GM23338 (cell line): ENCODE measurements around the gene DNAJB2. TPM values are rescaled to one million over a fixed set of nuclear protein-coding genes. Genes with fewer than 3 reads are reported as not detected.

ENCODE experiments used
- ATAC-seq: fragments of 200-7000 bp; cut with Tn5 transposase; 3 replicates; pipeline ENCODE4 v1.9.1; 2020
- DNase-seq: peaks from one replicate; pipeline ENCODE4 v3.0.0-alpha.2; 2015; ENCODE audit warnings: low spot score
- H2AFZ ChIP-seq: fragments of 200-600 bp; sonication (generic); 2 replicates; pipeline ENCODE4 v1.8.0; 2016; ENCODE audit warnings: antibody characterized with exemption, mild to moderate bottlenecking, moderate library complexity
- H3F3A ChIP-seq: fragments of 200-600 bp; sonication (generic); replicated peaks from 2 replicates; pipeline ENCODE4 v1.8.0; 2017; ENCODE audit warnings: antibody characterized with exemption, mixed run types, low read depth
- H3K27ac ChIP-seq: fragments of 200-600 bp; sonication (generic); 2 replicates; pipeline ENCODE4 v1.6.1; 2016; ENCODE audit warnings: low read depth
- H3K27me3 ChIP-seq: fragments of 200-600 bp; sonication (generic); 2 replicates; pipeline ENCODE4 v1.8.0; 2016; ENCODE audit warnings: mild to moderate bottlenecking, mixed run types, moderate library complexity; ENCODE audit not compliant: insufficient read depth
- H3K36me3 ChIP-seq: fragments of 200-600 bp; sonication (generic); 2 replicates; pipeline ENCODE4 v1.8.0; 2016; ENCODE audit warnings: mild to moderate bottlenecking; ENCODE audit not compliant: insufficient read depth
- H3K4me1 ChIP-seq: fragments of 200-600 bp; sonication (generic); 2 replicates; pipeline ENCODE4 v1.8.0; 2016; ENCODE audit warnings: mild to moderate bottlenecking, moderate library complexity; ENCODE audit not compliant: insufficient read depth
- H3K4me2 ChIP-seq: fragments of 200-600 bp; sonication (generic); 2 replicates; pipeline ENCODE4 v1.7.1; 2017; ENCODE audit warnings: mixed run types
- H3K4me3 ChIP-seq: fragments of 200-600 bp; sonication (generic); 2 replicates; pipeline ENCODE4 v1.6.1; 2016; ENCODE audit warnings: mixed run types
- H3K79me2 ChIP-seq: fragments of 200-600 bp; sonication (generic); replicated peaks from 2 replicates; pipeline ENCODE4 v1.8.0; 2017; ENCODE audit warnings: mild to moderate bottlenecking; ENCODE audit not compliant: insufficient read depth
- H3K9me2 ChIP-seq: fragments of 200-600 bp; sonication (generic); 2 replicates; pipeline ENCODE4 v1.8.0; 2017; ENCODE audit not compliant: insufficient read depth
- H4K20me1 ChIP-seq: fragments of 200-600 bp; sonication (generic); replicated peaks from 2 replicates; pipeline ENCODE4 v1.8.0; 2017; ENCODE audit warnings: mild to moderate bottlenecking; ENCODE audit not compliant: insufficient read depth
- H3K27ac Mint-ChIP-seq: 2 replicates; pipeline ENCODE4 v1.8.0; 2020; ENCODE audit warnings: inconsistent platforms, mild to moderate bottlenecking, moderate library complexity, mixed read lengths
- H3K27me3 Mint-ChIP-seq: 3 replicates; pipeline ENCODE4 v1.8.0; 2022; ENCODE audit warnings: low read depth, mild to moderate bottlenecking, moderate library complexity, mixed read lengths, inconsistent platforms; ENCODE audit not compliant: insufficient read depth, poor library complexity
- H3K36me3 Mint-ChIP-seq: 3 replicates; pipeline ENCODE4 v1.8.0; 2021; ENCODE audit warnings: low read depth, mild to moderate bottlenecking, inconsistent platforms, moderate library complexity, mixed read lengths
- H3K4me1 Mint-ChIP-seq: 3 replicates; pipeline ENCODE4 v1.8.0; 2020; ENCODE audit warnings: mild to moderate bottlenecking, inconsistent platforms, mixed read lengths
- H3K4me3 Mint-ChIP-seq: 3 replicates; pipeline ENCODE4 v1.8.0; 2021; ENCODE audit warnings: moderate library complexity, mild to moderate bottlenecking, inconsistent platforms, mixed read lengths
- H3K9me3 Mint-ChIP-seq: 3 replicates; pipeline ENCODE4 v1.8.0; 2020; ENCODE audit warnings: moderate library complexity, mild to moderate bottlenecking, inconsistent platforms, mixed read lengths
- CREB1 ChIP-seq: fragments of 250-450 bp; sonication (Bioruptor Pico); IDR thresholded peaks from 2 replicates; pipeline ENCODE4 v1.5.0; 2020; ENCODE audit warnings: low read depth, mild to moderate bottlenecking, moderate library complexity
- EZH2 ChIP-seq: fragments of 200-600 bp; sonication (generic); IDR thresholded peaks from one replicate; pipeline ENCODE4 v1.8.0; 2017; ENCODE audit warnings: antibody characterized with exemption, mild to moderate bottlenecking, low read depth; ENCODE audit not compliant: unreplicated experiment
- EZH2phosphoT487 ChIP-seq: fragments of 200-600 bp; sonication (generic); IDR thresholded peaks from one replicate; pipeline ENCODE4 v1.8.1; 2018; ENCODE audit warnings: antibody characterized with exemption; ENCODE audit not compliant: unreplicated experiment
- NANOG ChIP-seq: IDR thresholded peaks from 2 replicates; pipeline ENCODE4 v1.6.1; 2016; ENCODE audit warnings: antibody characterized with exemption, borderline replicate concordance
- POLR2AphosphoS5 ChIP-seq: IDR thresholded peaks from 2 replicates; pipeline ENCODE4 v1.6.1; 2016; ENCODE audit warnings: antibody characterized with exemption, low read depth
- ZNF114 ChIP-seq: fragments of 250-450 bp; sonication (Bioruptor Pico); IDR thresholded peaks from 2 replicates; pipeline ENCODE4 v1.5.0; 2020; ENCODE audit warnings: mild to moderate bottlenecking, moderate library complexity
- ZNF331 ChIP-seq: fragments of 250-450 bp; sonication (Bioruptor Pico); IDR thresholded peaks from 2 replicates; pipeline ENCODE4 v1.5.0; 2020; ENCODE audit warnings: low read depth, mild to moderate bottlenecking, moderate library complexity
- polyA plus RNA-seq: library from polyadenylated mRNA; unstranded; fragments of >200 nt; fragmentation: Nextera tagmentation; extraction: Ambion mirVana; gene quantifications from 2 replicates; pipeline ENCODE4 v1.2.1, GENCODE V29; 2016
- total RNA-seq: library from RNA; depleted of rRNA; stranded (reverse); fragments of >200 nt; shearing (Covaris generic); gene quantifications from 2 replicates; pipeline ENCODE4 v1.2.3, GENCODE V29; 2014
- TF ChIP-seq, protein P1 (sequence below): fragments of 250-450 bp; sonication (Bioruptor Pico); IDR thresholded peaks from 2 replicates; pipeline ENCODE4 v1.5.0; 2020; ENCODE audit warnings: mild to moderate bottlenecking, moderate library complexity
- TF ChIP-seq, protein P2 (sequence below): IDR thresholded peaks from one replicate; pipeline ENCODE4 v1.6.1; 2018; ENCODE audit warnings: antibody characterized with exemption; ENCODE audit not compliant: unreplicated experiment

Gene DNAJB2
- total and polyA plus RNA-seq, 2 experiments from 2014 or later: 6.4 to 25.9 TPM

DNA sequence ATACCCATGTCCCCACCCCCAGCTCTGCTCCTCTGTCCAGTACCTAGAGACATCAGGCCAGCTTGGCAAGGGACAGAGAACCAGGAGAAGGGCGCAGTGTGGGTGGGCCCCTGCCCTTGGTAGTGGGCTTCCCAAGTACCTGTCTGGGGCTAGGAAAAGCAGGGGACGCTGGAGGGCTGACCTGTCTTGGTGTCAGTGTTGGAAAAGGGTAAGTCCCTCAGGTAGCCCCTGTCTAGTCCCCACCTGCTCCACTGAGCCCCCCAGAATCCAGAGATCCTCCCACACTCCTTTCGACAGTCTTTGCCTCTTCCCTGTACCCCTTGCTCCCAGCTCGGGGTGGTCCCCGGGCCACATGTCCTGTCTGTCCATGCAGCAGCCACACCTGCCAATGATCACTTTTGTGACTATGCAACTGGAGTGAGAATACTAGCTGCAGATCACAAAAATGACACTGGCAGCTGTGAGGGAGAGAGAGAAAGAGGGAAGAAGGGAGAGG, 14.6 kb downstream of the DNAJB2 start (continued):
- TF ChIP-seq, protein P1, sequence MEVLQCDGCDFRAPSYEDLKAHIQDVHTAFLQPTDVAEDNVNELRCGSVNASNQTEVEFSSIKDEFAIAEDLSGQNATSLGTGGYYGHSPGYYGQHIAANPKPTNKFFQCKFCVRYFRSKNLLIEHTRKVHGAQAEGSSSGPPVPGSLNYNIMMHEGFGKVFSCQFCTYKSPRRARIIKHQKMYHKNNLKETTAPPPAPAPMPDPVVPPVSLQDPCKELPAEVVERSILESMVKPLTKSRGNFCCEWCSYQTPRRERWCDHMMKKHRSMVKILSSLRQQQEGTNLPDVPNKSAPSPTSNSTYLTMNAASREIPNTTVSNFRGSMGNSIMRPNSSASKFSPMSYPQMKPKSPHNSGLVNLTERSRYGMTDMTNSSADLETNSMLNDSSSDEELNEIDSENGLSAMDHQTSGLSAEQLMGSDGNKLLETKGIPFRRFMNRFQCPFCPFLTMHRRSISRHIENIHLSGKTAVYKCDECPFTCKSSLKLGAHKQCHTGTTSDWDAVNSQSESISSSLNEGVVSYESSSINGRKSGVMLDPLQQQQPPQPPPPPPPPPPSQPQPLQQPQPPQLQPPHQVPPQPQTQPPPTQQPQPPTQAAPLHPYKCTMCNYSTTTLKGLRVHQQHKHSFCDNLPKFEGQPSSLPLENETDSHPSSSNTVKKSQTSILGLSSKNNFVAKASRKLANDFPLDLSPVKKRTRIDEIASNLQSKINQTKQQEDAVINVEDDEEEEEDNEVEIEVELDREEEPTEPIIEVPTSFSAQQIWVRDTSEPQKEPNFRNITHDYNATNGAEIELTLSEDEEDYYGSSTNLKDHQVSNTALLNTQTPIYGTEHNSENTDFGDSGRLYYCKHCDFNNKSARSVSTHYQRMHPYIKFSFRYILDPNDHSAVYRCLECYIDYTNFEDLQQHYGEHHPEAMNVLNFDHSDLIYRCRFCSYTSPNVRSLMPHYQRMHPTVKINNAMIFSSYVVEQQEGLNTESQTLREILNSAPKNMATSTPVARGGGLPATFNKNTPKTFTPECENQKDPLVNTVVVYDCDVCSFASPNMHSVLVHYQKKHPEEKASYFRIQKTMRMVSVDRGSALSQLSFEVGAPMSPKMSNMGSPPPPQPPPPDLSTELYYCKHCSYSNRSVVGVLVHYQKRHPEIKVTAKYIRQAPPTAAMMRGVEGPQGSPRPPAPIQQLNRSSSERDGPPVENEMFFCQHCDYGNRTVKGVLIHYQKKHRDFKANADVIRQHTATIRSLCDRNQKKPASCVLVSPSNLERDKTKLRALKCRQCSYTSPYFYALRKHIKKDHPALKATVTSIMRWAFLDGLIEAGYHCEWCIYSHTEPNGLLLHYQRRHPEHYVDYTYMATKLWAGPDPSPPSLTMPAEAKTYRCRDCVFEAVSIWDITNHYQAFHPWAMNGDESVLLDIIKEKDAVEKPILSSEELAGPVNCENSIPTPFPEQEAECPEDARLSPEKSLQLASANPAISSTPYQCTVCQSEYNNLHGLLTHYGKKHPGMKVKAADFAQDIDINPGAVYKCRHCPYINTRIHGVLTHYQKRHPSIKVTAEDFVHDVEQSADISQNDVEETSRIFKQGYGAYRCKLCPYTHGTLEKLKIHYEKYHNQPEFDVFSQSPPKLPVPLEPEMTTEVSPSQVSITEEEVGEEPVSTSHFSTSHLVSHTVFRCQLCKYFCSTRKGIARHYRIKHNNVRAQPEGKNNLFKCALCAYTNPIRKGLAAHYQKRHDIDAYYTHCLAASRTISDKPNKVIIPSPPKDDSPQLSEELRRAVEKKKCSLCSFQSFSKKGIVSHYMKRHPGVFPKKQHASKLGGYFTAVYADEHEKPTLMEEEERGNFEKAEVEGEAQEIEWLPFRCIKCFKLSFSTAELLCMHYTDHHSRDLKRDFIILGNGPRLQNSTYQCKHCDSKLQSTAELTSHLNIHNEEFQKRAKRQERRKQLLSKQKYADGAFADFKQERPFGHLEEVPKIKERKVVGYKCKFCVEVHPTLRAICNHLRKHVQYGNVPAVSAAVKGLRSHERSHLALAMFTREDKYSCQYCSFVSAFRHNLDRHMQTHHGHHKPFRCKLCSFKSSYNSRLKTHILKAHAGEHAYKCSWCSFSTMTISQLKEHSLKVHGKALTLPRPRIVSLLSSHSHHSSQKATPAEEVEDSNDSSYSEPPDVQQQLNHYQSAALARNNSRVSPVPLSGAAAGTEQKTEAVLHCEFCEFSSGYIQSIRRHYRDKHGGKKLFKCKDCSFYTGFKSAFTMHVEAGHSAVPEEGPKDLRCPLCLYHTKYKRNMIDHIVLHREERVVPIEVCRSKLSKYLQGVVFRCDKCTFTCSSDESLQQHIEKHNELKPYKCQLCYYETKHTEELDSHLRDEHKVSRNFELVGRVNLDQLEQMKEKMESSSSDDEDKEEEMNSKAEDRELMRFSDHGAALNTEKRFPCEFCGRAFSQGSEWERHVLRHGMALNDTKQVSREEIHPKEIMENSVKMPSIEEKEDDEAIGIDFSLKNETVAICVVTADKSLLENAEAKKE (CRISPR knock-in tag): no peak
- no peak for TF ChIP-seq POLR2AphosphoS5
- no peak for TF ChIP-seq EZH2

DNA sequence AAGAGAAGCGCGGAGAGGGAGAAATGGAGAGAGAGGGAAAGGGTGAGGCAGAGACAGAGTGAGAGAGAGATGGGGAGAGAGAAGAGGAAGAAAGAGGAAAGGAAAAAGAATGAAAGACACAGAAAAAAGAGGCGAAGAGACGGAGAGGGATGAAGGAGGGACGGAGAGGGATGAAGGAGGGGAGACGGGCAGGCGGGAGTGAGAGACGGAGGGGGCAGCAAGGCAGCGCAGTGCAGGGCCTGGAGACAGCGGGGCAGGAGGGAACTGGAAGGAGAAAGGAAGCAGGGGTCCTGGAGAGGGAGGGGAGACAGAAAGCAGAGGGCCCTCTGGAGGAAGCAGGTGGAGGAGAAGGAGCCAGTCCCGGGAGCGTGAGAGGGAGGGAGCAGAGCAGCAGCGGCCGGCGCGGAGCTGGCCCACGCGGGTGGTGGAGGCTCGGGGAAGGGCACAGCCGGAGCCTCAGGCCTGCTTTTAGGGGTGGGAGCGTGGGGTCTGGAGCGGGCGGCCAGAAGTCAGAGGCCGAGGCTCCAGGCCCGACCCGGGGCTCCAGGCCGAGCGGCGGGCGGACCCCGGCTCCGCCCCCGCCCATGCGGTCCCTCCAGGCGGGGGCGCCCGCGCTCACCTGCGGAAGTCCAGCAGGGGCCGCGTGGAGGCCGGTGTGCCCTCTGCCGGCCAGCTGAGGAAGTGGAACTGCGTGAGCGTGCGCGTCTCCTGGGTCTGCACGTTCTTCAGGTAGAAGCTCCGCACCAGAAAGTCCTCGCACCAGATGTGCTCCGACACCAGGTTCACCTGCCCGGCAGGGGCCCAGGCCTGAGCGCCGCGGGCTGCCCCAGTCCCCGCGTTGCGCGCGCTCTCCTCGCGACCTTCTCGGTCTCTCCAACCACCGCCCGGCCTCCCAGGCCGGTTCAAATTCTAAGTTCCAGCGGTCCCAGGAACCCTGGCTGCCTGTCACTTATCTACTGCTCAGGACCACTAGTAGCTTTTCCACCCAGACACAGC, 15.5 kb downstream of the DNAJB2 start:
- Mint-ChIP-seq H3K27me3 (peaks cover 32% of the 10 kb centered on the region), H3K27ac (0 out of 2 replicates have a peak overlapping the region, but pooled peaks have one; percentile 5), H3K4me3 (peak overlapping the region; percentile 80), H3K36me3 (no peaks in the 10 kb centered on the region; the same call in 2 of the 3 replicates), H3K9me3 (no peaks in the 10 kb centered on the region; the same call in 1 of the 3 replicates), H3K4me1 (peaks cover 3% of the 10 kb centered on the region; the same call in 1 of the 3 replicates)
- Histone ChIP-seq H3K4me3 (peak overlapping the region; percentile 90), H3K36me3 (no peaks in the 10 kb centered on the region), H3K4me2 (peak overlapping the region; percentile 92), H3K79me2 (no peaks in the 10 kb centered on the region), H3K9me2 (no peaks in the 10 kb centered on the region), H3K4me1 (peaks cover 9% of the 10 kb centered on the region), H2AFZ (peak overlapping the region; percentile 90), H4K20me1 (no peaks in the 10 kb centered on the region), H3K27ac (no peak overlapping the region), H3F3A (peaks cover 5% of the 10 kb centered on the region; the same call in 1 of the 2 replicates), H3K27me3 (peaks cover 19% of the 10 kb centered on the region)
- ATAC-seq: peak; percentile 84
- peak; percentile 92 for DNase-seq
- TF ChIP-seq NANOG (no peak), ZNF114 (CRISPR knock-in tag) (no peak), EZH2 (no peak), EZH2phosphoT487 (no peak), ZNF331 (CRISPR knock-in tag) (no peak), CREB1 (CRISPR knock-in tag) (peak; percentile 71)
- TF ChIP-seq, protein P2, sequence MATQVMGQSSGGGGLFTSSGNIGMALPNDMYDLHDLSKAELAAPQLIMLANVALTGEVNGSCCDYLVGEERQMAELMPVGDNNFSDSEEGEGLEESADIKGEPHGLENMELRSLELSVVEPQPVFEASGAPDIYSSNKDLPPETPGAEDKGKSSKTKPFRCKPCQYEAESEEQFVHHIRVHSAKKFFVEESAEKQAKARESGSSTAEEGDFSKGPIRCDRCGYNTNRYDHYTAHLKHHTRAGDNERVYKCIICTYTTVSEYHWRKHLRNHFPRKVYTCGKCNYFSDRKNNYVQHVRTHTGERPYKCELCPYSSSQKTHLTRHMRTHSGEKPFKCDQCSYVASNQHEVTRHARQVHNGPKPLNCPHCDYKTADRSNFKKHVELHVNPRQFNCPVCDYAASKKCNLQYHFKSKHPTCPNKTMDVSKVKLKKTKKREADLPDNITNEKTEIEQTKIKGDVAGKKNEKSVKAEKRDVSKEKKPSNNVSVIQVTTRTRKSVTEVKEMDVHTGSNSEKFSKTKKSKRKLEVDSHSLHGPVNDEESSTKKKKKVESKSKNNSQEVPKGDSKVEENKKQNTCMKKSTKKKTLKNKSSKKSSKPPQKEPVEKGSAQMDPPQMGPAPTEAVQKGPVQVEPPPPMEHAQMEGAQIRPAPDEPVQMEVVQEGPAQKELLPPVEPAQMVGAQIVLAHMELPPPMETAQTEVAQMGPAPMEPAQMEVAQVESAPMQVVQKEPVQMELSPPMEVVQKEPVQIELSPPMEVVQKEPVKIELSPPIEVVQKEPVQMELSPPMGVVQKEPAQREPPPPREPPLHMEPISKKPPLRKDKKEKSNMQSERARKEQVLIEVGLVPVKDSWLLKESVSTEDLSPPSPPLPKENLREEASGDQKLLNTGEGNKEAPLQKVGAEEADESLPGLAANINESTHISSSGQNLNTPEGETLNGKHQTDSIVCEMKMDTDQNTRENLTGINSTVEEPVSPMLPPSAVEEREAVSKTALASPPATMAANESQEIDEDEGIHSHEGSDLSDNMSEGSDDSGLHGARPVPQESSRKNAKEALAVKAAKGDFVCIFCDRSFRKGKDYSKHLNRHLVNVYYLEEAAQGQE: no peak
